DOHH2 (cell line): ENCODE data around the gene SHISAL1.

Experiments used
- CTCF ChIP-seq: fragments of 200-600 bp; sonication (generic); IDR thresholded peaks from one replicate; pipeline ENCODE4 v1.5.1; 2014; ENCODE audit warnings: antibody characterized with exemption, mild to moderate bottlenecking, low read depth, low read length; ENCODE audit not compliant: poor library complexity, severe bottlenecking
- EZH2phosphoT487 ChIP-seq: fragments of 200-600 bp; sonication (generic); IDR thresholded peaks from 2 replicates; pipeline ENCODE4 v1.6.1; 2017; ENCODE audit warnings: borderline replicate concordance, mild to moderate bottlenecking, antibody characterized with exemption, low read length, moderate library complexity, mixed read lengths

- no peak for TF ChIP-seq CTCF
- no peak for TF ChIP-seq EZH2phosphoT487
These were observed 15.6 kb upstream of the SHISAL1 start for GRCh38 chr22:44328326-44328725.
